Activated T-helper 2 cell treated with anti-CD3 and anti-CD28 coated beads, Interferon-gamma antibody, Interleukin-2, Interleukin-4, amounts not matched to agents 10 μg/mL and 5 μg/mL and 100 μg/mL, durations not matched to agents 14 hours and 24 hours and 36 hours (primary cell): ENCODE data around the gene TRIO. TPM values are rescaled to one million over a fixed set of nuclear protein-coding genes. Genes with fewer than 3 reads are reported as not detected.
A peak's percentile ranks its signal among the peaks of the same experiment; 100 is the strongest.

ENCODE experiments used
- DNase-seq: peaks from one replicate; pipeline ENCODE4 v3.0.0; 2021; ENCODE audit warnings: low spot score
- H3K27ac Mint-ChIP-seq: one replicate; pipeline ENCODE4 v1.8.0; 2021; ENCODE audit warnings: mixed read lengths
- H3K27me3 Mint-ChIP-seq: one replicate; pipeline ENCODE4 v1.8.0; 2021; ENCODE audit warnings: low read depth, mixed read lengths
- H3K36me3 Mint-ChIP-seq: one replicate; pipeline ENCODE4 v1.8.0; 2021; ENCODE audit warnings: low read depth, mixed read lengths
- H3K4me1 Mint-ChIP-seq: one replicate; pipeline ENCODE4 v1.8.0; 2021; ENCODE audit warnings: low read depth, mixed read lengths
- H3K4me3 Mint-ChIP-seq: one replicate; pipeline ENCODE4 v1.8.0; 2021; ENCODE audit warnings: low read depth, mild to moderate bottlenecking, moderate library complexity, mixed read lengths
- H3K9me3 Mint-ChIP-seq: one replicate; pipeline ENCODE4 v1.8.0; 2021; ENCODE audit warnings: mixed read lengths
- intact Hi-C: fragments of 100-400 bp; cut with micrococcal nuclease; formaldehyde crosslinking; loops from one replicate; pipeline ENCODE4 v1.15.1; 2023
- total RNA-seq: library from RNA; stranded (reverse); gene quantifications from 2 replicates; pipeline ENCODE4 v1.2.3, GENCODE V29; 2022

Gene TRIO
- total RNA-seq, 1 donor from 2014 or later, result 28.7 TPM

- Mint-ChIP-seq H3K4me3 (no peak overlapping the region), H3K36me3 (no peaks in the 10 kb centered on the region), H3K9me3 (no peaks in the 10 kb centered on the region), H3K4me1 (no peaks in the 10 kb centered on the region), H3K27ac (no peak overlapping the region), H3K27me3 (peaks cover 2% of the 10 kb centered on the region)
- DNase-seq, result no peak
- intact Hi-C loops, result no loop called here
These were observed 14.0 kb upstream of the TRIO start for GRCh38 chr5:14129123-14129522.

GRCh38 chr5:14131855-14132503, 11.2 kb upstream of the TRIO start:
- Mint-ChIP-seq H3K36me3 (no peaks in the 10 kb centered on the region), H3K9me3 (peaks cover 13% of the 10 kb centered on the region), H3K27ac (no peak overlapping the region), H3K27me3 (peaks cover 2% of the 10 kb centered on the region), H3K4me3 (no peak overlapping the region), H3K4me1 (no peaks in the 10 kb centered on the region)
- intact Hi-C loops, result no loop called here
- no peak for DNase-seq

- no peaks in the 10 kb centered on the region for H3K27me3 Mint-ChIP-seq
- H3K4me1 Mint-ChIP-seq, result no peaks in the 10 kb centered on the region
- H3K27ac Mint-ChIP-seq, result no peak overlapping the region
- H3K4me3 Mint-ChIP-seq, result no peak overlapping the region
- DNase-seq, result no peak
- intact Hi-C loops, result no loop called here
- no peaks in the 10 kb centered on the region for H3K36me3 Mint-ChIP-seq
- H3K9me3 Mint-ChIP-seq, result peaks cover 16% of the 10 kb centered on the region
These were observed 9.7 kb upstream of the TRIO start for GRCh38 chr5:14133394-14133793.

GRCh38 chr5:14134083-14134482, 9.1 kb upstream of the TRIO start:
- Mint-ChIP-seq H3K9me3 (peaks cover 16% of the 10 kb centered on the region), H3K27ac (no peak overlapping the region), H3K27me3 (peaks cover under 1% of the 10 kb centered on the region), H3K36me3 (no peaks in the 10 kb centered on the region), H3K4me3 (no peak overlapping the region), H3K4me1 (no peaks in the 10 kb centered on the region)
- intact Hi-C loops, result no loop called here
- DNase-seq, result no peak

DNA sequence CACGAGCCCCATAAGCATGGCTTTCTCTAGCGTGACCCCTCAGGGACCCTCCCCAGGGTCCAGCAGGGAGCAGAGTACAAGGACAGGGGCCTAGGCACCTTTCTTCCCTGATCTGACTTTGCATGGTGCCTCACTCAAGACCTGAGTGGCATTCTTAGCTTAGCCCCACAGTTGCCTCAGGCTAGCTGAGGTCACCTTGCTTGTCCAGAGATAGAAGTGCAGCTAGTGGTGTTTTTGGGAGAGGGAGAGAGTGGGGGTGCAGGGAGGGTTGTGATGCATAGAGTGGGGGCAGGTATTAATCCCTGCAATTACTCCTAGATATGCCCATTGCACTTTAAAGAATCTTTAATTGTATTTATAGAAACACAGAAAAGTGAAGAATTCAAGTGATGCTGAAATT, 8.4 kb upstream of the TRIO start:
- H3K4me1 Mint-ChIP-seq, result no peaks in the 10 kb centered on the region
- peaks cover 16% of the 10 kb centered on the region for H3K9me3 Mint-ChIP-seq
- H3K4me3 Mint-ChIP-seq, result no peak overlapping the region
- intact Hi-C loops, result no loop called here
- H3K27me3 Mint-ChIP-seq, result peaks cover 6% of the 10 kb centered on the region
- no peak for DNase-seq
- H3K27ac Mint-ChIP-seq, result no peak overlapping the region
- H3K36me3 Mint-ChIP-seq, result no peaks in the 10 kb centered on the region

DNA sequence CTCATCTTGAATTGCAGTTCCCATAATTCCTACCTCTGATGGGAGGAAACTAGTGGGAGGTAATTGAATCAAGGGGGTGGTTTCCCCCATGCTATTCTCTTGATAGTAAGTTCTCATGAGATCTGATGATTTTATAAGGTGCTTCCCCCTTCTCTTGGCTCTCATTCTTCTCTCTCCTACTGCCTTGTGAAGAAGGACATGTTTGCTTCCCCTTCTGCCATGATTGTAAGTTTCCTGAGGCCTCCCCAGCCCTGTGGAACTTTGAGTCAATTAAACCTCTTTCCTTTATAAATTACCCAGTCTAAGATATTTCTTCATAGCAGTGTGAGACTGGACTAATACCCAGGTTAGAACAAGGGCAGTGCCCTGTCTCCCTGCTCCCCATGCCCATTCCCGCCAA, 7.5 kb upstream of the TRIO start:
- H3K27me3 Mint-ChIP-seq, result peaks cover 9% of the 10 kb centered on the region
- intact Hi-C loops, result no loop called here

DNA sequence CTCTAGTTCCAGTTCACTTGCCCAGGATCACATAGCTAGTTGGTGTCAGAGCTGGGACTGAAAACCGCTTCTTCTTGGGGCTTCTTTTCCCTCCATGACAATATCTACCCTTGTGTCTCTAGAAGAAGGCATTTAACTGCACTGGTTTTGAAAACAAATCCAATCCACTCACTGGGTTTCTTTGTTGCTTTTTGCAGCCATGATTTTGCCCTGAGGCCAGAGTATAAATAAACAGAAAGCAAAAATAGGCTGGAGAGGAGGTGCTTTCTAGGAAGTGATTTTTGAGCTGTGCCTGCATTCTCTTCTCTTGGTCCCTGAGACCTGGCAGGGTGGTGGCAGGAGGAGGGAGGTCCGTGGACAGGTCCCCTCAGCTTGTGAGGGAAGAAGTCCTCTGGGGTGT, 6.9 kb upstream of the TRIO start:
- Mint-ChIP-seq H3K4me1 (no peaks in the 10 kb centered on the region), H3K27me3 (peaks cover 13% of the 10 kb centered on the region), H3K4me3 (no peak overlapping the region), H3K36me3 (no peaks in the 10 kb centered on the region), H3K27ac (no peak overlapping the region), H3K9me3 (peaks cover 16% of the 10 kb centered on the region)
- DNase-seq, result no peak
- intact Hi-C loops, result no loop called here

More for the DNA sequence above, 7.5 kb upstream of the TRIO start:
- no peak for DNase-seq
- H3K4me3 Mint-ChIP-seq, result no peak overlapping the region
- peaks cover 16% of the 10 kb centered on the region for H3K9me3 Mint-ChIP-seq
- no peak overlapping the region for H3K27ac Mint-ChIP-seq
- no peaks in the 10 kb centered on the region for H3K36me3 Mint-ChIP-seq
- no peaks in the 10 kb centered on the region for H3K4me1 Mint-ChIP-seq

DNA sequence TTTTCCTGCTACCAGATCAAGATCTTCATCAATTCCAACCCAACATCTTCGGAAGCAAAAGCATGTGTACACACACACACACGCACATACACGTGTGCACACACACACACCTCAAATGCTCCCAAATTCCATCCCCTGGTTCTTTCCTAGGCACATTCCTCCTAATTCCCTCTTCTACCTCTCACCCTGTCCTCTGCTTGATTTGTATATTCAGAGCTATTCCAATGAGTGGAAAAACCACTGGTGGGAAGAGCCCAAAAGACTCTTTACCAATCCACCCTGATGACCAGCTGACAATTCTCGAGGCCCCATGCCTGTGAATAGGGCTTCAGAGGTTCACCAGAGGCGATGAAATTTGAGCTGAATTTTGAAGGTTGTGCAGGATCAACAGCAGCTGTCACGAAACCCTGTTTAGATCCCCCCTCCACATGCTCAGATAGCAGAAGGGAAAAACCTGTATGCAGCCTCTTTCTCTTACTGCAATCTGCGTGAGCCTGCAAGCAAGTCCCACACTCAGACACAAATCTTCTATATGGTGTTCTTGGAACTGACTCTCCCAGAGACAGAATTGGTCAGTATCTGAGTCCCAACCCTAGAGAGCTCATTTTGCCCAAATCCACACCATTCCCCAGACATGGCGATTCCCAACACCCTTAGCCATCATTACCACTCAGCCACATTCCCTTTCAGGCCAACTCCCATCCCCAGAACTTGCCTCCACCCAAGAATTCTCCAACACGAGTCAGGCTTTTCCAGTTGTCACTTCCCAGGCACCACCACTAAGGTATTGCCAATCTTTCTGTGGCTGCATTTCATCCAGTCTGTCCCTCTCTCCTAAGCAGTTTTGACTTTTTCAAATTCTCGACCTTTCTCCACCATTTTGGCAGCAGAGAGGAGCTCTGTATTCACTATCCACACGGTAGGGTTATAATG, 4.3 kb upstream of the TRIO start:
- H3K4me1 Mint-ChIP-seq, result peaks cover 4% of the 10 kb centered on the region
- H3K4me3 Mint-ChIP-seq, result no peak overlapping the region
- H3K9me3 Mint-ChIP-seq, result peaks cover 16% of the 10 kb centered on the region
- H3K36me3 Mint-ChIP-seq, result no peaks in the 10 kb centered on the region
- no peak overlapping the region for H3K27ac Mint-ChIP-seq
- intact Hi-C loops, result no loop called here
- no peak for DNase-seq
- H3K27me3 Mint-ChIP-seq, result peaks cover 26% of the 10 kb centered on the region

GRCh38 chr5:14141764-14142163, 1.4 kb upstream of the TRIO start:
- H3K27ac Mint-ChIP-seq, result no peak overlapping the region
- no peaks in the 10 kb centered on the region for H3K36me3 Mint-ChIP-seq
- peaks cover 48% of the 10 kb centered on the region for H3K27me3 Mint-ChIP-seq
- H3K4me1 Mint-ChIP-seq, result peaks cover 10% of the 10 kb centered on the region
- intact Hi-C loops, result loop anchor here (2.0 to 10.0 kb wide), 3 partner anchors 33 to 523 kb away; partner anchors contain the start of gene OTULIN
- no peak overlapping the region for H3K4me3 Mint-ChIP-seq
- no peak for DNase-seq
- H3K9me3 Mint-ChIP-seq, result peaks cover 3% of the 10 kb centered on the region

DNA sequence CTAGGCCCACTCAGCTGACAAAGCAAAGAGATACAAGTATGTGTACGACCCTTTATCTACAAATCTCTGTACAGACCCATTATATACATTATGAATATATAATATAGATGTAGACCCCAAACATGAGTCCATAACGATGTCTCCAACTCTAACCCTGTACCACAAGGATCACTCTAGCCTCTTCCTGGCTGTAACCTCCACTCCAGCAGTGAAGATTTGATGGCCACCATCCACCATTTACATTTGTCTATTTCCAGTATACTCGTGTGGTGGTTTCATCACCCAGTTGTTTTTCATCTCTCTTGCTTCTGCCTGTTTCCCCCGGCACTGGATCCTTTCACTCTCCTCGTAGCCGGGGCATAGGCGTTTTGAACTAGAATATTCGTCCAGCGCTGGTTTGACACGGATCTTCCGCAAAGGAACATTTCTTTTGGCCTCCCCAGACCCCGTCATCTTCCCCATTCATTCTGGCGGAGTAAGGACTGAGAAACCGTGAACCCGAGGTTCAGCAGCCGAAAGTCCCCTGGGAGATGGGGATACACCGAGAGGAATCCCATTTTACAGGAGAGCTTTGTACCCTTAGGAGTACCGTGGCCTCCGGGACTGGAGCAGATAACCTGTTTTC, 828 bp upstream of the TRIO start:
- Mint-ChIP-seq H3K4me1 (peaks cover 10% of the 10 kb centered on the region), H3K4me3 (peak overlapping the region; percentile 30), H3K27me3 (peaks cover 53% of the 10 kb centered on the region), H3K27ac (no peak overlapping the region), H3K36me3 (no peaks in the 10 kb centered on the region), H3K9me3 (peaks cover 3% of the 10 kb centered on the region)
- intact Hi-C loops, result loop anchor here (2.0 to 10.0 kb wide), 3 partner anchors 34 to 522 kb away; partner anchors contain the start of gene OTULIN
- DNase-seq, result no peak

- peaks cover 10% of the 10 kb centered on the region for H3K4me1 Mint-ChIP-seq
- H3K27ac Mint-ChIP-seq, result no peak overlapping the region
- no peak for DNase-seq
- H3K36me3 Mint-ChIP-seq, result no peaks in the 10 kb centered on the region
- H3K9me3 Mint-ChIP-seq, result no peaks in the 10 kb centered on the region
- intact Hi-C loops, result loop anchor here (2.0 to 10.0 kb wide), 3 partner anchors 35 to 521 kb away; partner anchors contain the start of gene OTULIN
- no peak overlapping the region for H3K4me3 Mint-ChIP-seq
- peaks cover 53% of the 10 kb centered on the region for H3K27me3 Mint-ChIP-seq
These were observed 351 bp downstream of the TRIO start for GRCh38 chr5:14143546-14143840.

GRCh38 chr5:14143841-14144585, 871 bp downstream of the TRIO start:
- peaks cover 10% of the 10 kb centered on the region for H3K4me1 Mint-ChIP-seq
- intact Hi-C loops, result loop anchor here (2.0 to 10.0 kb wide), 3 partner anchors 35 to 521 kb away; partner anchors contain the start of gene OTULIN
- H3K36me3 Mint-ChIP-seq, result no peaks in the 10 kb centered on the region
- no peak for DNase-seq
- H3K27ac Mint-ChIP-seq, result no peak overlapping the region
- H3K27me3 Mint-ChIP-seq, result peaks cover 55% of the 10 kb centered on the region
- H3K4me3 Mint-ChIP-seq, result peak overlapping the region; percentile 78
- H3K9me3 Mint-ChIP-seq, result no peaks in the 10 kb centered on the region
